Mammary epithelial cell (primary cell): ENCODE data around the gene GALNTL6.

Source experiments
- CTCF ChIP-seq, 2 donors: IDR thresholded peaks in 1 of 2; conservative IDR thresholded peaks in 1 of 2; 2 replicates each; pipeline ENCODE4 v1.5.1; 2011 to 2012; ENCODE audit warnings: inconsistent platforms in 2 of 2, low read length in 2 of 2, mild to moderate bottlenecking in 2 of 2, control low read depth in 1 of 2, low read depth in 1 of 2; ENCODE audit not compliant: insufficient read depth in 1 of 2; ENCODE audit errors: extremely low read depth in 1 of 2
- EZH2 ChIP-seq: IDR thresholded peaks from 2 replicates; pipeline ENCODE4 v1.6.1; 2012; ENCODE audit warnings: low read length, inconsistent platforms, borderline replicate concordance

GRCh38 chr4:173074501-173074946 is 1261.3 kb downstream of the GALNTL6 start:
- no peak for TF ChIP-seq CTCF (conservative IDR thresholded peaks at IDR 0.05 in 1 of 2, IDR thresholded peaks at IDR 0.05 in 1 of 2; ENCODE audit: extremely low read depth in 1 of 2, insufficient read depth in 1 of 2, low read depth in 1 of 2, low read length in 2 of 2)
- TF ChIP-seq EZH2 = no peak
